ENCODE measurements around the gene PLA2G7. TPM values are rescaled to one million over a fixed set of nuclear protein-coding genes. Genes with fewer than 3 reads are reported as not detected.

Gene PLA2G7
- total RNA-seq, 6 donors from 2014 or later: 2.6 to 9.5 (median 5.9) TPM

DNA sequence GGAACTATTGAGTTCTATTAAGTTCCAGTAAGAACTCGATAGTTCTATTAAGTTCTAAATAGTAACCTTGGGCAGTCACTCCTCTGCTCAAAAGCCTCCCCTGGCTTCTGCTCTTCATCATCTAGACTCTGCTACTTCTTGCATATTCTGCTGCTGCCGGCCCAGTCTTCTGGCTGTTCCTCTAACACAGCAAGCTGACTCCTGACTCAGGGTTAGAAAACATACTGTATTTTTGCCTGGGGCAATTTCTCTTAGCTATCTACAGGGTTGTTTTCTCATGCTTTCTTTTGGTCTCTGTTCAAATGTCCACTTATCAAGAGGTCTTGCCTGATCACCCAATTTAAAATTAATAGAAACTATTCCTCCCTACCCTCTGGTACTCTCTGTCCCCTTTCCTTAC lies 67.8 kb downstream of the PLA2G7 start:
- H3K27ac ChIP-seq: no peak overlapping the region
- H3K27me3 ChIP-seq: no peaks in the 10 kb centered on the region
- DNase-seq (no peak), ATAC-seq (ENCODE audit: low FRiP score in 2 of 2) (no peak)
- H3K36me3 ChIP-seq: peaks cover 0 to 16% (median 3%) of the 10 kb centered on the region in 4 donors
- no peak overlapping the region for H3K4me3 ChIP-seq
- no peaks in the 10 kb centered on the region for H3K4me1 ChIP-seq
- 90 to 93% methylated on average over 2 of the region's 2 CpGs for WGBS, 2 donors
- TF ChIP-seq CTCF (IDR thresholded peaks at IDR 0.05) (no peak), POLR2AphosphoS5 (IDR thresholded peaks at IDR 0.05) (no peak), POLR2A (IDR thresholded peaks at IDR 0.05) (no peak), EP300 (IDR thresholded peaks at IDR 0.05) (no peak)
- H3K9me3 ChIP-seq: no peaks in the 10 kb centered on the region

DNA sequence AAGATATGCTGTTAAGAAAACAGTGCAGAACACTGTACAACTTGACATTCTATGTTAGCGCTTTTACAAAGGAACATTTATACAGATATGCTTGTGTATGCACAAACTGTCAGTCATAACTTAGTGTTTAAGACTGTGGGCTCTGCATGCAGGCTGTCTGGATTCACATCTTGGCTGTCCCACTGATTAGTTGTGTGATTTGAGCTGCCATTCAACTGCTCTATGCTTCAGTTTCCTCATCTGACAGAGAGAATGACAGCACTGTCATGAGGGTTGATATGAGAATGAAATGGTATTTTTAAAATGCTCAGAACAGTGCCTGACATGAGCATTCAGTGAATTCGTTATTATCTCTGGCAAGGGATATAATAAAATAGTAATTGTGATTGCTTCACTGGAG lies 73.7 kb downstream of the PLA2G7 start:
- Histone ChIP-seq H3K27me3 (no peaks in the 10 kb centered on the region), H3K36me3 (peaks cover 0 to 3% (median 0%) of the 10 kb centered on the region in 4 donors), H3K27ac (no peak overlapping the region), H3K4me3 (no peak overlapping the region), H3K4me1 (no peaks in the 10 kb centered on the region), H3K9me3 (no peaks in the 10 kb centered on the region)
- no peak for DNase-seq
- WGBS, 2 donors: 80 to 92% methylated on average over 2 of the region's 2 CpGs
- TF ChIP-seq EP300 (IDR thresholded peaks at IDR 0.05) (no peak), POLR2A (IDR thresholded peaks at IDR 0.05) (no peak), CTCF (IDR thresholded peaks at IDR 0.05) (no peak), POLR2AphosphoS5 (IDR thresholded peaks at IDR 0.05) (no peak)
- no peak for ATAC-seq (ENCODE audit: low FRiP score in 2 of 2)

DNA sequence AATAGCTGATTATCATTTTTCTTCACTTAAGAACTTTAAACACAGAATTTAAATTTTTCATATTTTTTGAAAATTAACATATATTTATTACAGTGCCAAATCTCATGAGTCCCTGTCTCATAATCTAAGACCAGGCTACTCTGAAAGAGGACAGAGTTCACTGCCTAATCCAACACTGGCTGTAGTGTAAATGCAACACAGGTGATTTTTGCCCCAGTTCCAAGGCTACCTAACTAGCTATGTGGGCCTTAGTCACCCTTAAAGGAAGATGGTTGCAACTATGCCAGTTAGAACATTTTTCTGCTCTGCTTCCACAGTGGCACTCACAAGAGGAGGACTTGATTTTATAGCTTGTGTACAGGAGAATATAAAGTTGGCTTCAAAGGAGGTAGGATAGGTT lies 77.5 kb downstream of the PLA2G7 start:
- ATAC-seq (ENCODE audit: low FRiP score in 2 of 2) (no peak), DNase-seq (no peak)
- TF ChIP-seq CTCF (IDR thresholded peaks at IDR 0.05) (no peak), POLR2AphosphoS5 (IDR thresholded peaks at IDR 0.05) (no peak), EP300 (IDR thresholded peaks at IDR 0.05) (no peak)
- Histone ChIP-seq H3K27me3 (no peaks in the 10 kb centered on the region), H3K36me3 (peaks cover 0 to 3% (median 0%) of the 10 kb centered on the region in 4 donors), H3K4me1 (peaks cover 0 to 11% (median under 1%) of the 10 kb centered on the region in 4 donors), H3K9me3 (no peaks in the 10 kb centered on the region), H3K27ac (no peak overlapping the region), H3K4me3 (no peak overlapping the region)

DNA sequence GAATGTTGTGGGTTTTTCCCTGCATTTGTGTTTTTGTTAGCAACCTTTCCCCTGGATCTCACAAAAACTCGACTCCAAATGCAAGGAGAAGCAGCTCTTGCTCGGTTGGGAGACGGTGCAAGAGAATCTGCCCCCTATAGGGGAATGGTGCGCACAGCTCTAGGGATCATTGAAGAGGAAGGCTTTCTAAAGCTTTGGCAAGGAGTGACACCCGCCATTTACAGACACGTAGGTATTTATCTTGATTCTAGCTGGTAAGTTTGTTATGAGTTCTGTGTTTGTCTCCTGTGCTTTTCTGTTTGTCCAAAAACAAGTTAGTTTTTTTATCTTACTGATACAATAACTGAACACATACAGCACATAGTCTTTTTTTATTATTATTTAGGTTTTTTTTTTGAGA lies 79.4 kb downstream of the PLA2G7 start:
- DNase-seq (no peak), ATAC-seq (ENCODE audit: low FRiP score in 2 of 2) (no peak)
- WGBS, 2 donors: 77 to 80% methylated on average over 6 of the region's 6 CpGs
- no peak for TF ChIP-seq POLR2A (IDR thresholded peaks at IDR 0.05)
- no peak for TF ChIP-seq POLR2AphosphoS5 (IDR thresholded peaks at IDR 0.05)
- TF ChIP-seq EP300 (IDR thresholded peaks at IDR 0.05): no peak
- TF ChIP-seq CTCF (IDR thresholded peaks at IDR 0.05): peak in 1 of 6 experiments; percentile 13
- Histone ChIP-seq H3K36me3 (peaks cover 0 to 3% (median 0%) of the 10 kb centered on the region in 4 donors), H3K27me3 (no peaks in the 10 kb centered on the region), H3K4me1 (peaks cover 0 to 11% (median 7%) of the 10 kb centered on the region in 4 donors), H3K4me3 (no peak overlapping the region), H3K9me3 (no peaks in the 10 kb centered on the region), H3K27ac (no peak overlapping the region)

Other genes starting within 250 kb of the PLA2G7 start
- gene RCAN2, start 243.9 kb downstream of the PLA2G7 start, total RNA-seq: 10 to 100 TPM in 3 of 6 donors, 1 to 10 TPM in 3; 4.8 to 14.6 (median 9.1) TPM
- 10 to 100 TPM in 1 of 6 donors, 1 to 10 TPM in 5; 2.6 to 10.3 (median 5.0) TPM for gene CYP39A1, start 82.6 kb downstream of the PLA2G7 start, total RNA-seq
- 10 to 100 TPM in 5 of 6 donors, 1 to 10 TPM in 1; 7.8 to 61.8 (median 13.7) TPM for gene SLC25A27, start 82.4 kb downstream of the PLA2G7 start, total RNA-seq
- gene TDRD6, start 47.5 kb downstream of the PLA2G7 start, total RNA-seq: 1 to 10 TPM in 2 of 6 donors, under 1 TPM in 4; 0.15 to 3.1 (median 0.53) TPM
- gene ANKRD66, start 11.6 kb upstream of the PLA2G7 start, total RNA-seq: 10 to 100 TPM in 1 of 6 donors, 1 to 10 TPM in 3, not detected in 2; 2.1 to 15.7 (median 2.7) TPM
- 1 to 10 TPM in 2 of 6 donors, not detected in 4; 1.0 to 1.1 TPM for gene MEP1A, start 58.0 kb upstream of the PLA2G7 start, total RNA-seq
- gene ADGRF5, start 186.6 kb upstream of the PLA2G7 start, total RNA-seq: 100 to 1,000 TPM; 107 to 352 (median 215) TPM

All from upper lobe of left lung (tissue), 6 donors.